Measurements from ENCODE around the gene UBR3.
"Not testable (repeated sequence)": the region's sequence is repeated elsewhere in the genome, so short reads cannot be mapped to it uniquely, and the experiment has no call there.

DNA sequence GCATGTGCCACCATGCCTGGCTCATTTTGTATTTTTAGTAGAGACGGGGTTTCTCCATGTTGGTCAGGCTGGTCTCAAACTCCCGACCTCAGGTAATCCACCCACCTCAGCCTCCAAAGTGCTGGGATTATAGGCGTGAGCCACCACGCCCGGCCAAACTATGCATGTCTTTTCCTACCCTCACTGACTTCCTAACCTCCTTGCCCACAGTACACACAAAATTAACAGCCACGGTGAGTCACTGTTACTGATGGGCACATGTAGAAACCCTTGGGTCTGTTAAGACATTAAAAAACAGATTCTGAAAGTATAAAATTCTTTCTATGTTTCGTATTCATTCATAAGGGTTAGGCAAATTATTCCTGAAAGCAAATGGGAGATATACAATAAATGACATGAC lies 7.2 kb upstream of the UBR3 start:
- not testable (repeated sequence) for TF ChIP-seq POLR2A, CTCF (IDR thresholded peaks at IDR 0.05)

Measured in right lobe of liver (tissue), 4 donors.